ENCODE measurements around the gene CCT3.

- TF ChIP-seq IKZF1 (conservative IDR thresholded peaks at IDR 0.05) (no peak), POLR2A (IDR thresholded peaks at IDR 0.05; ENCODE audit: low read depth, low read length) (no peak), USF1 (IDR thresholded peaks at IDR 0.05; ENCODE audit: borderline replicate concordance, extremely low read length, insufficient read depth, low read depth, low read length) (no peak), RUNX3 (IDR thresholded peaks at IDR 0.05; ENCODE audit: low read length) (no peak), CTCF (IDR thresholded peaks at IDR 0.05 in 2 of 3, conservative IDR thresholded peaks at IDR 0.05 in 1 of 3; ENCODE audit: control insufficient read depth in 2 of 3, extremely low read depth in 1 of 3, insufficient read depth in 1 of 3, low read depth in 3 of 3, low read length in 3 of 3) (no peak), POLR2AphosphoS5 (IDR thresholded peaks at IDR 0.05; ENCODE audit: low read length) (no peak), ZZZ3 (IDR thresholded peaks at IDR 0.05; ENCODE audit: control insufficient read depth, insufficient read length, low read depth) (no peak), CREB1 (IDR thresholded peaks at IDR 0.05; ENCODE audit: low read depth) (no peak), RAD51 (IDR thresholded peaks at IDR 0.05) (no peak), TCF7 (IDR thresholded peaks at IDR 0.05; ENCODE audit: borderline replicate concordance) (no peak), HDAC2 (IDR thresholded peaks at IDR 0.05) (no peak), RAD21 (IDR thresholded peaks at IDR 0.05; ENCODE audit: insufficient read depth, low read depth, low read length) (no peak)
Measured at GRCh38 chr1:156276966-156277381, 61.1 kb downstream of the CCT3 start.

All from GM12878 (cell line).